Type B pancreatic cell (in vitro differentiated cells): Measurements from ENCODE around the gene DPH5. TPM values are rescaled to one million over a fixed set of nuclear protein-coding genes. Genes with fewer than 3 reads are reported as not detected.

Experiments used
- DNase-seq: peaks from one replicate; pipeline ENCODE4 v3.0.0; 2021; ENCODE audit warnings: mixed read lengths; ENCODE audit not compliant: unreplicated experiment; ENCODE audit errors: extremely low spot score
- H3K27ac Mint-ChIP-seq: 2 replicates; pipeline ENCODE4 v1.8.0; 2021; ENCODE audit warnings: mild to moderate bottlenecking, mixed read lengths
- H3K27me3 Mint-ChIP-seq: 2 replicates; pipeline ENCODE4 v1.8.0; 2021; ENCODE audit warnings: mixed read lengths
- H3K36me3 Mint-ChIP-seq: 2 replicates; pipeline ENCODE4 v1.8.0; 2021; ENCODE audit warnings: mixed read lengths
- H3K4me1 Mint-ChIP-seq: one replicate; pipeline ENCODE4 v1.8.0; 2021; ENCODE audit warnings: mixed read lengths; ENCODE audit not compliant: unreplicated experiment
- H3K4me3 Mint-ChIP-seq: 2 replicates; pipeline ENCODE4 v1.8.0; 2021; ENCODE audit warnings: mild to moderate bottlenecking, mixed read lengths
- H3K9me3 Mint-ChIP-seq: 2 replicates; pipeline ENCODE4 v1.8.0; 2021; ENCODE audit warnings: mixed read lengths
- CTCF ChIP-seq: fragments of 200-600 bp; sonication (generic); conservative IDR thresholded peaks from 2 replicates; pipeline ENCODE4 v1.5.0; 2021; ENCODE audit warnings: antibody characterized with exemption, mild to moderate bottlenecking
- total RNA-seq: library from RNA; stranded (reverse); gene quantifications from 2 replicates; pipeline ENCODE4 v1.2.1, GENCODE V29; 2021; ENCODE audit warnings: low replicate concordance

The DPH5 gene
- total RNA-seq, 1 donor from 2014 or later, result 62.0 TPM

GRCh38 chr1:100943533-100943932 is 82.1 kb downstream of the DPH5 start:
- Mint-ChIP-seq H3K27ac (peak overlapping the region; percentile 30), H3K36me3 (peaks cover 60% of the 10 kb centered on the region), H3K4me1 (no peaks in the 10 kb centered on the region), H3K4me3 (no peak overlapping the region), H3K27me3 (no peaks in the 10 kb centered on the region), H3K9me3 (peaks cover 9% of the 10 kb centered on the region)
- DNase-seq, result no peak
- no peak for TF ChIP-seq CTCF

- Mint-ChIP-seq H3K9me3 (peaks cover 6% of the 10 kb centered on the region), H3K36me3 (peaks cover 58% of the 10 kb centered on the region), H3K27ac (no peak overlapping the region), H3K4me1 (no peaks in the 10 kb centered on the region), H3K4me3 (no peak overlapping the region), H3K27me3 (no peaks in the 10 kb centered on the region)
- TF ChIP-seq CTCF, result no peak
- no peak for DNase-seq
These were observed 83.1 kb downstream of the DPH5 start for GRCh38 chr1:100942304-100943046.

GRCh38 chr1:100941580-100942216 is 83.9 kb downstream of the DPH5 start:
- no peak for TF ChIP-seq CTCF
- DNase-seq, result no peak
- Mint-ChIP-seq H3K4me1 (no peaks in the 10 kb centered on the region), H3K36me3 (peaks cover 55% of the 10 kb centered on the region), H3K4me3 (no peak overlapping the region), H3K27ac (no peak overlapping the region), H3K9me3 (no peaks in the 10 kb centered on the region), H3K27me3 (no peaks in the 10 kb centered on the region)

GRCh38 chr1:100941098-100941527 is 84.5 kb downstream of the DPH5 start:
- Mint-ChIP-seq H3K36me3 (peaks cover 55% of the 10 kb centered on the region), H3K27ac (no peak overlapping the region)
- TF ChIP-seq CTCF, result no peak

More at GRCh38 chr1:100941098-100941527, 84.5 kb downstream of the DPH5 start:
- DNase-seq, result no peak
- H3K4me1 Mint-ChIP-seq, result no peaks in the 10 kb centered on the region
- H3K9me3 Mint-ChIP-seq, result no peaks in the 10 kb centered on the region
- no peaks in the 10 kb centered on the region for H3K27me3 Mint-ChIP-seq
- H3K4me3 Mint-ChIP-seq, result no peak overlapping the region

Other genes with a start within 250 kb of the DPH5 start
- 11.7 and 40.1 TPM in 2 replicates for gene EXTL2, start 130.9 kb downstream of the DPH5 start, total RNA-seq
- gene SLC30A7, start 129.7 kb downstream of the DPH5 start, total RNA-seq, result 30.1 and 37.5 TPM in 2 replicates
- gene S1PR1, start 211.2 kb upstream of the DPH5 start, total RNA-seq, result 1.9 and 18.3 TPM in 2 replicates